ENCODE results near the gene ATP2A3. TPM values are rescaled to one million over a fixed set of nuclear protein-coding genes. Genes with fewer than 3 reads are reported as not detected.

ATP2A3 gene
- total RNA-seq, 1 donor from 2014 or later = 107 TPM

DNA sequence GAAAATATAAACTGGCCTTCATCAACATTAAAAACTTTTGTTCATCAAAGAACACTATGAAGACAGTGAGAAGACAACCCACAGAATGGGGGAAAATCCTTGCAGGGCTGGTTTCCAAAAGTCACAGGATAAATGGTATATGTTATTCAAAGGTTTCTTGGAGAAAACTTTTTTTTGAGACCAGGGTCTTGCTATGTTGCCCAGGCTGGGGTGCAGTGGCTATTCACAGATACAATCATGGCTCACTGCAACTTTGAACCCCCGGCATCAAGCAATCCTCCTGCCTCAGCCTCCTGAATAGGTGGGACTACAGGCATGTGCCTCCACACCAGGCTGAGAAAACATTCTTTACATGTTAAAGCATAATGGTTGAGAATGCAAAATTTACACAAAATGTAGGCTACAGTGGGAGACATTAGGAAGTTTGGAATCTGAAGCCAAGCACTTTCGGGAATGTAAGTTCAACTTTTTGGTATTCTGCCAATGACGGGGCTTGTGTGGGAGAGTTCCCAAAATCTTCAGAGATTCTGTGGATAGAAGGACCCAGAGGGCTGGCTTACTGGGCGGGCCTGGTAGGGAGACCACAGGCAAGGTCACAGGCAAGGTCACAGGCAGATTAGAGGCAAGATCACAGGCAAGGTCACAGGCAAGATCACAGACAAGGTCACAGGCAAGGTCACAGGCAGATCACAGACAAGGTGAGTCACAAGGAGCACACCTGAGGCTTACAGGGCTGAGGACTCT, 24.2 kb upstream of the ATP2A3 start:
- peaks cover 4% of the 10 kb centered on the region for H3K4me1 Mint-ChIP-seq (ENCODE audit: low read depth)

DNA sequence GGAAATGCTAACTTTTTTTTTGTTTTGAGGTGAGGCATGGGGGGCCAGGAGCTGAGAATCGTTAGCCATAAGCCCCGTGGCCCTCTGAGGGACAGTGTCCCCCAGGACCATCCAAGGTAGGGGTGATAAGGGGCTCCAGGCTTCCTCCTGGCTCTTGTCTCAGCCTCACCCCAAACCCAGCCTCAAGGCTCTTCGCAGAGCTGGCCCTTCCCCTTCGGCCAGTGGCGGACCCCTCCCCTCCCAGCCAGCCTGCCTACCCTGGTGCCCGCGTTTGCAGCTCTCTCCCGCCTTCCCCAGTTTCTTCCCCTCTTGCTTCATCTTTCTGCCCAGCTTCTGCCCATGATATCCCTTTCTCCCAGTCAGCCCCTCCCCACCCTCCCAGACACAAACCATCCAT, 22.7 kb upstream of the ATP2A3 start:
- no peak for DNase-seq (ENCODE audit: low spot score)
- H3K27me3 Mint-ChIP-seq (ENCODE audit: insufficient read depth) = peaks cover 8% of the 10 kb centered on the region
- no peaks in the 10 kb centered on the region for H3K36me3 Mint-ChIP-seq (ENCODE audit: low read depth)
- intact Hi-C loops (cut with micrococcal nuclease) = no loop called here
- H3K4me3 Mint-ChIP-seq = no peak overlapping the region
- no peaks in the 10 kb centered on the region for H3K9me3 Mint-ChIP-seq
- peaks cover 4% of the 10 kb centered on the region for H3K4me1 Mint-ChIP-seq (ENCODE audit: low read depth)
- H3K27ac Mint-ChIP-seq = no peak overlapping the region

More for the DNA sequence above, 24.2 kb upstream of the ATP2A3 start:
- Mint-ChIP-seq H3K27ac (no peak overlapping the region), H3K9me3 (no peaks in the 10 kb centered on the region), H3K36me3 (ENCODE audit: low read depth) (no peaks in the 10 kb centered on the region), H3K27me3 (ENCODE audit: insufficient read depth) (peaks cover 13% of the 10 kb centered on the region), H3K4me3 (no peak overlapping the region)
- intact Hi-C loops (cut with micrococcal nuclease) = no loop called here
- DNase-seq (ENCODE audit: low spot score) = no peak

DNA sequence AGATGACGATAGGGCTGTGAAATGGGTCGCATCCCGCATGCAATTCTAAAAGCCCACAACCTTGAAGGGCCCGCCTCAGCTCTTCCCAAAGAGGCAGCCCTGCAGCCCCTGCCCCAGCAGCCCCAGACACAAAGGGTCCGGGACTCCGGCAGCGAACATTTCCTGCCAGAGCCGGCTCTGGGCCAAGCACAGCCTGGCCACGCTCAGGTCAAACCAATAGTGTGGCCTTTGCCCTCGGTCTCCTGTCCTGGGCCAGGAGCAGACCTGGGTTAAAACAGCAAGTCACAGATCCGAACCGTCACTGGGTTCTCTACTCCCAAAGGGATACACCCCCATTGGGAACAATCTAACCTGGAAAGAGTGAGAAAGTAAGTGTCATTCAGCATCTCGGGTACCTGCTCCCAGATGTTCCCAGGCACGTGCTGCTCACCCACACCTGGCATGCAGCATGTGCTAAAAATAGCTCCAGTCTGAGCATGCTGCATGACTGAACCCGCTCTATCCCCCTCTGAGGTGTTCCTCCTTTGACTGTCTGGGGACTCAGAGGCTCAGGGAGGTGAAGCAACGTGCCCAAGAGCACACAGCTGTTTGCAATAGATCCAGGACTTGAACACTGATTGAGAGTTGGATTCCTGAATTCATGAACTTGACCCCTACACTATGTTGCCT, 22.2 kb upstream of the ATP2A3 start:
- intact Hi-C loops (cut with micrococcal nuclease) = no loop called here
- Mint-ChIP-seq H3K36me3 (ENCODE audit: low read depth) (no peaks in the 10 kb centered on the region), H3K4me3 (no peak overlapping the region), H3K9me3 (no peaks in the 10 kb centered on the region), H3K27me3 (ENCODE audit: insufficient read depth) (peaks cover 5% of the 10 kb centered on the region), H3K27ac (no peak overlapping the region), H3K4me1 (ENCODE audit: low read depth) (peaks cover 4% of the 10 kb centered on the region)
- DNase-seq (ENCODE audit: low spot score) = no peak

DNA sequence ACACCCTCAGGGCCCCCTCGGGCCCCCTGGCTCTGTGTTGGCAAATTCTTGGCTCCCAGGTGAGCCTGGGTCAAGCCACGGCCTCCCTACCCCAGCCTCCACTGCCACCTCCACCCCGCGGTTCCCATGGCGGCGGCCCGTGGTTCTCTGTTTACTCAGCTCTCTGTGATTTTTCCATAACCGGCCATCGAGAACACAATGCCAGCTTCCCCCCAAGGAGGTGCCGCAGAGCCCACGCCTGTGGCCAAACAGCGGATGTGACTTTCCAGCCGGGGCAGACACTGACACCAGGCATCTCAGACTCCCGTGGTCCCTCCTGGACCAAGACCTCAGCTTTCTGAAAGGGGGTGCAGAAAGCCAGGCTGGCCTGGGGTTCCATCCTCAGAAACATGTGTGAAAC, 21.6 kb upstream of the ATP2A3 start:
- Mint-ChIP-seq H3K4me3 (no peak overlapping the region), H3K27ac (no peak overlapping the region), H3K4me1 (ENCODE audit: low read depth) (peaks cover 4% of the 10 kb centered on the region), H3K36me3 (ENCODE audit: low read depth) (no peaks in the 10 kb centered on the region), H3K27me3 (ENCODE audit: insufficient read depth) (peaks cover 2% of the 10 kb centered on the region), H3K9me3 (no peaks in the 10 kb centered on the region)
- DNase-seq (ENCODE audit: low spot score) = no peak
- intact Hi-C loops (cut with micrococcal nuclease) = no loop called here

DNA sequence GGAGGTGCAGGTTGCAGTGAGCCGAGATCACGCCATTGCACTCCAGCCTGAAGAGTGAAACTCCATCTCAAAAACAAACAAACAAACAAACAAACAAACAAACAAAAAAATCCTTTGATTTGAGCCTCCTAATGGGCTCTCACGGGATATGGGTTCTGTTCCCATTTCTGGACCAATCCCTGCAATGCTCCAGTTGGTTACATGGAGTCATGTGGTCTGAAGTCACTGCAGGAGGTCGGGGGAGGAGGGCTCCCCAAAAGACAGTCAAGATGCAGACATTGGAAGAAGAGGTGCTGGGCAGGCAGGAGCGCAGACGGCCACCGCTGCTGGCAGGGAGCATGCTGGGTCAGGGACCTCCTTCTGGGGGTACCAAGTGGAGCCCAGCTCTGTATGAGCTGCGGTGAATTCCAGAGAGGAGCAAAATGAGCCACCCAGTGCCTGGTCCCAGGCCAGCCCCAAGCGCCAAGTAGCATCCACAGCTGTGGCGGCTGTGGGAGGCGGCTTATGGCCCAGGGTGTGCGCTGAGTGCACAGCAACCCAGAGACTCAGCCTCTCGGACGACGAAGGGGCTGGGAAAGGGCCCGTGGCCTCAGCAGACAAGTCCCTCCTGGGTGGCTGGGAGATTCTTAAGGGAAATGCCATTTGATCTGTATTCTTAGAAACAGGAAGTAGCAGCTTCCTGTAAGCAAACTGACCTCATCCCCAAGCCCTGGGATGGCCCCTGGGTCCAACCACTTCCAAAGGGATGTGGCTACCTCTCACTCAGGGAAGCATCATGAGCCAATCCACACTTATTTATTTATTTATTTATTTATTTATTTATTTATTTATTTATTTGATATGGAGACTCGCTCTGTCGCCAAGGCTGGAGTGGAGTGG, 19.6 kb upstream of the ATP2A3 start:
- H3K27me3 Mint-ChIP-seq (ENCODE audit: insufficient read depth) = peaks cover 2% of the 10 kb centered on the region
- intact Hi-C loops (cut with micrococcal nuclease) = no loop called here
- H3K4me1 Mint-ChIP-seq (ENCODE audit: low read depth) = peaks cover 4% of the 10 kb centered on the region
- H3K4me3 Mint-ChIP-seq = no peak overlapping the region
- no peak for DNase-seq (ENCODE audit: low spot score)
- no peaks in the 10 kb centered on the region for H3K36me3 Mint-ChIP-seq (ENCODE audit: low read depth)
- H3K27ac Mint-ChIP-seq = no peak overlapping the region
- no peaks in the 10 kb centered on the region for H3K9me3 Mint-ChIP-seq

DNA sequence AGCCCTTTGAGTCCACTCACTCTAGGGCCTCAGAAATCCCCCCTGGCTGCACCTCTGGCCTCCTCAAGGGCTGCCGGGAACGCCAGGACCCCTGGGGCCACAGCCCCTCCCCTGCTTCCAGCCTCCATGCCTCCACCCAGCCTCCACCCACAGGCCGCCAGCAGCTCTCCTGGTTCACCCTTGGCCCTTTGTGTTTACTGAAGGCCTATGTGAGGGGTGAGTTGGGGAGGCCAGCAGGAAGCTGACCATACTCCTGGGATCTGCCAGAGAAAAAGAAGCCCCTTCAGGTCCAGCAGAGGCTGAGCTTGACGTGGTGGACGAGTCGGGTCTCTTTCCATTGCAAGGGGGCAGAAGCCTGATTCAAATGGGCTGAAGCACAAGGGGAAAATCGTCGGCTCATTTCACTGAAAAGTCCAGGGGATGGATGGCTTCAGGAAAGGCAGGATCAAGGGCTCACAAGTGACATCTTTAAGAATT, 18.3 kb upstream of the ATP2A3 start:
- no peak for DNase-seq (ENCODE audit: low spot score)
- no peak overlapping the region for H3K4me3 Mint-ChIP-seq
- intact Hi-C loops (cut with micrococcal nuclease) = no loop called here
- peaks cover 2% of the 10 kb centered on the region for H3K27me3 Mint-ChIP-seq (ENCODE audit: insufficient read depth)
- no peaks in the 10 kb centered on the region for H3K36me3 Mint-ChIP-seq (ENCODE audit: low read depth)
- H3K9me3 Mint-ChIP-seq = no peaks in the 10 kb centered on the region
- peaks cover 4% of the 10 kb centered on the region for H3K4me1 Mint-ChIP-seq (ENCODE audit: low read depth)
- H3K27ac Mint-ChIP-seq = no peak overlapping the region

DNA sequence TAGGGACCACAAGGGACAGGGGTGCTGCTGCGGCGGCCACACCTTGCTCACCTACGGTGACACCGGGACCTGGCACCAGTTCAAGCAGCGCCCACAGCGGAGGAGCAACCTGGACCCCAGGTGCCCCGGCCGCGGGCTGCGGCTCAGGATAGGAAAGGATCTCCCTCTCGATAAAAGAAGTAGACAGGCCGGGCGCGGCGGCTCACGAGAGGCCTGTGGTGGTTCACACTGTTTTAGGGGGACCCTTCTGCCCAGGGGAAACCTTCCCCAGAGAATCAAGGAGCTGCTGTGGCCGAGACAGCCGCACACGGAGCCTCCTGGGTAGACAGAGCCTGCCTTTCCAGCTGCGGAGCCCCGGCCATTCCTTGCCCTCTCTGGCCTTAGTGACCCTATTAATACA, 17.9 kb upstream of the ATP2A3 start:
- Mint-ChIP-seq H3K4me3 (no peak overlapping the region), H3K36me3 (ENCODE audit: low read depth) (no peaks in the 10 kb centered on the region), H3K9me3 (no peaks in the 10 kb centered on the region), H3K4me1 (ENCODE audit: low read depth) (peaks cover 4% of the 10 kb centered on the region), H3K27ac (no peak overlapping the region), H3K27me3 (ENCODE audit: insufficient read depth) (peaks cover 2% of the 10 kb centered on the region)
- intact Hi-C loops (cut with micrococcal nuclease) = no loop called here
- no peak for DNase-seq (ENCODE audit: low spot score)

DNA sequence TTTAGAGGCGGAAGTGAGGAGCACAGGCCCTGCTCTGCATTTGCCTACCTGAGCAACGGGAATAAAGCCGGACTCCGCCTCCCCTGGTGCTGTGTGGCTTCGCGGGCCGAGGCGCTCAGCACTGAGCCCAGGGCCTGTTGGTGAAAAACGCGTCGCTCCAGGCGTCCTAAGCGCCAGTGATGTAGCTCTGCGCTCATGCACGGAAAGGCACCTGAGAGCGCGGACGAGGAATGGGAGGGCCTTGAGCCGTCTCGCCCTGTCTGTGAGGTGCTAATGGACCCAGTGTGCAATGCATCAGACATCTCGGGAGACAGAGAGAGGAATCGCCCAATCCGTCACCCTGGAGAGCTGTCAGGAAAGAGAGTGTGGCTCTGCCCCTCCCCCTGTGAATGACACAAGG, 17.2 kb upstream of the ATP2A3 start:
- H3K36me3 Mint-ChIP-seq (ENCODE audit: low read depth) = no peaks in the 10 kb centered on the region
- H3K27me3 Mint-ChIP-seq (ENCODE audit: insufficient read depth) = peaks cover 2% of the 10 kb centered on the region
- peaks cover 4% of the 10 kb centered on the region for H3K4me1 Mint-ChIP-seq (ENCODE audit: low read depth)
- no peaks in the 10 kb centered on the region for H3K9me3 Mint-ChIP-seq
- intact Hi-C loops (cut with micrococcal nuclease) = no loop called here
- H3K27ac Mint-ChIP-seq = peak overlapping the region; percentile 63
- no peak overlapping the region for H3K4me3 Mint-ChIP-seq
- no peak for DNase-seq (ENCODE audit: low spot score)

DNA sequence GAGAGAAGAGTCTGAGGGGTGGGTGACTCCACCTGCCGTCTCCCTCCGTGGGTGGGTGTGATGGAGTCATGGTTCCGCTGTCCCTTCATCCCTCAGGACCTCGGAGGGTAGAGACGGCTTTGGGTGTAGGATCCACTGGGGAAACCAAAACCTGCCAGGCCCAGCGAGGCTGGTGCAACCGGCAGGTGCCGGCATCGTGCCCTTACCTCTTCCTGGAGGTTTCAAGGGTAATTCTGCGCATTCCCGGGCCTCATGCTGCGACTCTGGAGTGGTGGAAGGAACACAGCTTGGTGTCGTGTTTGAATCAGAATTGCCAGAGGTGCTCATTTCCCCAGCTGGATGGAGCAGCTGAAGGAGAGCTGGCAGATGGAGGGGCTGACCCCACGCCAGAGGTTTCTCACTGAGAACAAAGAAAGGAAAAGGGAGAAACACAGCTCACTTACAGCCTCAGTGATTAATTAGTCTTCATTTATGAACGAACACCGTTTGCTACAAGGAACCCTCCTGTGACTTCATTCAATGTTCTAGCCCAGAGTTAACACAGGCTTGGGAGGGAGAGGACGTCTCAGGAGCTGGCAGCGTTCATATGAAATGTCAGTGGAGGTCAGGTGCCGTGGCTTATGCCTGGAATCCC, 16.3 kb upstream of the ATP2A3 start:
- Mint-ChIP-seq H3K9me3 (no peaks in the 10 kb centered on the region), H3K36me3 (ENCODE audit: low read depth) (no peaks in the 10 kb centered on the region), H3K27me3 (ENCODE audit: insufficient read depth) (peaks cover 2% of the 10 kb centered on the region), H3K4me3 (no peak overlapping the region), H3K4me1 (ENCODE audit: low read depth) (peaks cover 4% of the 10 kb centered on the region), H3K27ac (no peak overlapping the region)
- no peak for DNase-seq (ENCODE audit: low spot score)
- intact Hi-C loops (cut with micrococcal nuclease) = no loop called here

DNA sequence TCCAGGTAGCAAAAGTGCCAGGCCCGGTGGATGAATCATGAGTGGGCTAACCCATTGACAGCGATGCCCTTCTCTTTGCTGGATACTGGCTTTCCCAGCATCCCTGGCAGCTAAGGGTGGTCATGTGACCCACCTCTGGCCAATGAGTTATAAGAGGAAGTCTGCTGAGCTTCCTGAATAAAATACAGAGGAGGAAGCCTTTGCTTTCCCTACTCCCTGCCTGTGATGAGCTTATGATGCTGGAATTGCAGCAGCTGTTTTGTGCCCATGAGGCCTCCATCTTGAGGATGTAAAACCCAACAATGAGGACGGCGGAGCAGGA, 15.0 kb upstream of the ATP2A3 start:
- H3K27me3 Mint-ChIP-seq (ENCODE audit: insufficient read depth) = peaks cover 2% of the 10 kb centered on the region
- intact Hi-C loops (cut with micrococcal nuclease) = no loop called here
- H3K4me1 Mint-ChIP-seq (ENCODE audit: low read depth) = peaks cover 4% of the 10 kb centered on the region
- DNase-seq (ENCODE audit: low spot score) = no peak
- H3K36me3 Mint-ChIP-seq (ENCODE audit: low read depth) = no peaks in the 10 kb centered on the region
- no peak overlapping the region for H3K4me3 Mint-ChIP-seq
- peaks cover 9% of the 10 kb centered on the region for H3K9me3 Mint-ChIP-seq
- H3K27ac Mint-ChIP-seq = no peak overlapping the region

DNA sequence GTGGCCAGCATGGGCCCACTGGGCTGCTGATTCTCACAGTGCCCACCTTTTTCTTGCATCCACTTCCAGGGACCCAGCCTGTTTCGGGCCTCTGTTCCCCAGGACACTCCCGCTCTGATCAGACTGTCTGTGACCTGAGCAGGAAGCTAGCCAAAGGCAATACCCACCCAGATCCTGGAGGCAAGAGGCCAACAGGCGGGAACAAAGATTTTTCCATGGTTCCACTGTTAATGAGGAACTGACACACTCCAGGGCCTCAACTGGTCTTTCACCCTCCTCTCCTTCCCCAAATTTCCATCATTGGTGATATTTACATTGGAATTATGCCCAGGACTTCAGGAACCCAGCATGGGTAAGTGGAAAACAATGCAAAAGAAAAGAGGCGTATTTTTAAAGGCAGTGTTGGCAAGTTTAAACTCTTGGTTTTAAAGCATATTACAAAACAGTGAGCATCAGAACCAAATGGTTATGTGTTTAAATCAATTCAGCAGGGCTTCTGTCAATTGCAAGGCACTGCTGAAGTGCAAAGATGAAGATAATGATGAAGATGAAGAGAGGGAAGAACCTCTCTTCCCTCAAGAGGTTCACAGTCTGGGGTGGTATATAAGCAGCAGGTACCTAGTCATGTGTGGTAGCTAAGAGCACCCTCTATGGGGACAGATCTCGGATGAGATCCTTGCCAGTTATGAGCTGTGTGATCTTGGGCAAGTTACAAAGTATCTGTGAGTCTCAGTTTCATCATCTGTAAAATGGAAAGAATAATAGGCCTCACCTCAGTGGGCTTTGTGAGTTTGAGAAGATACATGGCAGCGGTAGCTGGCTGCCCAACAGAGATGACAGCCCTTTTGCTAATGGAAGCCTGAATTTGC, 14.4 kb upstream of the ATP2A3 start:
- peaks cover 9% of the 10 kb centered on the region for H3K9me3 Mint-ChIP-seq
- DNase-seq (ENCODE audit: low spot score) = no peak
- peaks cover 2% of the 10 kb centered on the region for H3K4me1 Mint-ChIP-seq (ENCODE audit: low read depth)
- H3K4me3 Mint-ChIP-seq = no peak overlapping the region
- peaks cover 1% of the 10 kb centered on the region for H3K27me3 Mint-ChIP-seq (ENCODE audit: insufficient read depth)
- H3K27ac Mint-ChIP-seq = no peak overlapping the region
- H3K36me3 Mint-ChIP-seq (ENCODE audit: low read depth) = no peaks in the 10 kb centered on the region
- intact Hi-C loops (cut with micrococcal nuclease) = no loop called here

DNA sequence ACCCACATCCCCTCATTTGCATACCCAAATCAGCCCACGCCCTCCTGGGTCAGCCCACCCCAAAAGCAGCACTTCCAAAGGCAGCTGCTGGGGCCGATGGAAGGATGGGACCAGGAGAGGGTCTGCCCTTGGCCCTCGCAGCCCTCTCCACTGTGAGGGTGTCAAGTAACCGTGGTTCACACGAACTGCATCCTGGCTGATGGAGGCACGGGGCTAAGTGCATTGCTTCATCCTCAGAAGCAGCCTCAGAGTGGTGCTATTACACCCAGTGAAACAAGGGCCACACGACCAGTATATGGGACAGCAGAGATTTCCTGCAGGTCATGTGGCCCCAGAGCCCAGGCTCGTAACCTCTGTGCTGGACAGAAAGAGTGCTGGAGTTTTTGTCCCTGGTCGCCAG, 13.2 kb upstream of the ATP2A3 start:
- no peak for DNase-seq (ENCODE audit: low spot score)
- H3K4me1 Mint-ChIP-seq (ENCODE audit: low read depth) = peaks cover 5% of the 10 kb centered on the region
- no peak overlapping the region for H3K27ac Mint-ChIP-seq
- no peaks in the 10 kb centered on the region for H3K27me3 Mint-ChIP-seq (ENCODE audit: insufficient read depth)
- no peaks in the 10 kb centered on the region for H3K36me3 Mint-ChIP-seq (ENCODE audit: low read depth)
- H3K4me3 Mint-ChIP-seq = no peak overlapping the region
- intact Hi-C loops (cut with micrococcal nuclease) = no loop called here
- peaks cover 9% of the 10 kb centered on the region for H3K9me3 Mint-ChIP-seq
